Measurements from ENCODE around the gene ATXN7L1. TPM values are rescaled to one million over a fixed set of nuclear protein-coding genes. Genes with fewer than 3 reads are reported as not detected.

The ATXN7L1 gene
- total RNA-seq, 4 donors from 2014 or later, result 30.8 to 45.8 (median 39.3) TPM

- Histone ChIP-seq H3K9me3 (no peaks in the 10 kb centered on the region), H3K36me3 (no peaks in the 10 kb centered on the region), H3K27ac (no peak overlapping the region), H3K4me1 (no peaks in the 10 kb centered on the region), H3K4me3 (no peak overlapping the region), H3K27me3 (no peaks in the 10 kb centered on the region)
- no peak for TF ChIP-seq POLR2A (IDR thresholded peaks at IDR 0.05)
- TF ChIP-seq CTCF (IDR thresholded peaks at IDR 0.05), result no peak
- DNase-seq, result no peak
Measured at GRCh38 chr7:105731042-105731441, 145.4 kb downstream of the ATXN7L1 start.

DNA sequence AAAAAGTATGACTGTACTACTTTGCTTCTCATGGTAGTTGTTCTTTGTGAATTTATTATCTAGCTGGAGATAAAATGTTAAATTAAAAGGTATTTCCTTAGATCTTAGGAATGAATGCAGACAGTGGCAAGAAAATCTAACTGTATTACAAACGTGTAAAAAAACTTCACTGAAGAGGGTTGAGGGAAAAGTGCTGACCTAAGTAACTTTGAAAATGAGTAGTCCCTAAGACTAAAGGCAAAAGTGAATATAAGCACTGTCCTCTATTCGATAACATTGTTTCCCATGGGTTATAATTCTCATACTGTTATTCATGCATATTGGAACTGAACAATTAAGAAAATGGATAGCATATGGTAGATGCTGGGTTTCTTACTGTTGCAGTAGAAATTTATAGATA, 148.4 kb downstream of the ATXN7L1 start:
- Histone ChIP-seq H3K9me3 (no peaks in the 10 kb centered on the region), H3K27ac (no peak overlapping the region), H3K27me3 (no peaks in the 10 kb centered on the region), H3K36me3 (no peaks in the 10 kb centered on the region), H3K4me1 (no peaks in the 10 kb centered on the region), H3K4me3 (no peak overlapping the region)
- no peak for DNase-seq
- TF ChIP-seq CTCF (IDR thresholded peaks at IDR 0.05) (no peak), POLR2A (IDR thresholded peaks at IDR 0.05) (no peak)

DNA sequence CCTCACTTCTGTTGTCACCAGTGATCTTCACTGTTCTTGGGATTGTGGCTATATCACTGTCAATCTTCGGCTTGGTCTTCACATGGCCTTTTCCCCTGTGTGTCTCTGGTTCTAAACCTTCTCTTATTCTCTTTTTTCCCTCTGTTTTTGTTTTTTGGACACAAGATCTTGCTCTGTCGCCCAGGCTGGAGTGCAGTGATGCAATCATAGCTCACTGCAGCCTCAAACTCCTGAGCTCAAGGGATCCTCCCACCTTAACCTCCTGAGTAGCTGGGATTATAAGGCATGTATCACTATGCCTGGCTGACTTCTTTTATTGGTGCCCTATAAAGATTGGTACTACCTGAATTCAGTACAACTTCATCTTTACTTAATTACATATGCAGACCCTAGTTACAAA, 151.7 kb downstream of the ATXN7L1 start:
- no peaks in the 10 kb centered on the region for H3K4me1 ChIP-seq
- no peak overlapping the region for H3K4me3 ChIP-seq
- H3K27me3 ChIP-seq, result no peaks in the 10 kb centered on the region
- no peaks in the 10 kb centered on the region for H3K36me3 ChIP-seq
- no peaks in the 10 kb centered on the region for H3K9me3 ChIP-seq
- no peak for DNase-seq
- H3K27ac ChIP-seq, result no peak overlapping the region
- TF ChIP-seq CTCF (IDR thresholded peaks at IDR 0.05) (no peak), POLR2A (IDR thresholded peaks at IDR 0.05) (no peak)

GRCh38 chr7:105723572-105723971, 152.8 kb downstream of the ATXN7L1 start:
- Histone ChIP-seq H3K9me3 (no peaks in the 10 kb centered on the region), H3K27me3 (no peaks in the 10 kb centered on the region), H3K36me3 (no peaks in the 10 kb centered on the region), H3K4me1 (no peaks in the 10 kb centered on the region), H3K27ac (no peak overlapping the region), H3K4me3 (no peak overlapping the region)
- DNase-seq, result no peak
- TF ChIP-seq POLR2A (IDR thresholded peaks at IDR 0.05), result no peak
- TF ChIP-seq CTCF (IDR thresholded peaks at IDR 0.05), result no peak

DNA sequence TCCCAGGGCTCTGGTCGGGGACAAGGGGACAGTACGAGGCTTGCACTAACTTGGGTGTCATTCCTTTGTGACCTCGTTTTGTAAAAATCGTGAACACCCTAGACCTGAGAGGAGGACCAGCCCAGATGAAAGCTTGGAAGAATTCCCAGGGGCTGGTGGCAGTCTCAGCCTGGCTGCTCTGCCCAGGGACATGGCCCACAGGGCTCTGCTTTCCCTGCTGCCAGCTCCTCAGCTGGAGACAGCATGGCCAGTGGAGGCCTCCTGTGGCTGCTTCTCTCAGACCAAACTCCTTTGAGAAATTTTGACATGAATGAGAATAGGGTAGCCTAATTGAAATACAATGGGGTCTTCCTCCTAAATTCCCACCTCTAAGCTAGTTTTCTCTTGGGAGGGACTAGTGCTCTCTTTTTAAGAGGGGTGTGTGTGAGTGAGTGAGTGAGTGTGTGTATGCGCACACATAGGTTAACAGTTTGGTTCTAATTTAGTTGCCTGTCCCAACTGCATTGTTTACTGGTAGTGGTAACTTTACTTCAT, 154.8 kb downstream of the ATXN7L1 start:
- no peak for TF ChIP-seq CTCF (IDR thresholded peaks at IDR 0.05)
- TF ChIP-seq POLR2A (IDR thresholded peaks at IDR 0.05), result no peak
- Histone ChIP-seq H3K9me3 (no peaks in the 10 kb centered on the region), H3K36me3 (no peaks in the 10 kb centered on the region), H3K4me1 (no peaks in the 10 kb centered on the region), H3K27me3 (no peaks in the 10 kb centered on the region), H3K4me3 (no peak overlapping the region), H3K27ac (no peak overlapping the region)
- no peak for DNase-seq

DNA sequence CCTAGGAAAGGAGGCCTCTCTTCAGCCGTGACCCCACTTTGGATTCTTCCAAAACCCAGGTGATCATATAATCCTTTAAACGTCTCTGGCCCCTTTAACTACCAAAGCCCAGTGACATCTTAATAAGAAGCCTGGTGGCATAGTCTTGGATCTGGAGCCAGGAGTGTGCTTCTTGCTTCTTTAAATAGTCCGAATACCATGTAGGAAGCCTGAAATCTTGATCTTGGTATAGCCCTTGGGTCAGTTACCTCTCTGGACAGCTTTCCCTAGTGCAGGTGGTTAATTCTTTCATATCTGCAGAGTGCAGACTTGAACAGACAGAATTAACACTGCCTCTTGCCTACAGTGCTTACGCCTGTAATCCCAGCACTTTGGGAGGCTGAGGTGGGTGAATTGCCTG, 156.5 kb downstream of the ATXN7L1 start:
- no peak for TF ChIP-seq CTCF (IDR thresholded peaks at IDR 0.05)
- TF ChIP-seq POLR2A (IDR thresholded peaks at IDR 0.05), result no peak
- Histone ChIP-seq H3K36me3 (no peaks in the 10 kb centered on the region), H3K9me3 (no peaks in the 10 kb centered on the region), H3K4me1 (no peaks in the 10 kb centered on the region), H3K4me3 (no peak overlapping the region), H3K27ac (no peak overlapping the region), H3K27me3 (no peaks in the 10 kb centered on the region)
- no peak for DNase-seq

All from Peyer's patch (tissue), 4 donors.